ENCODE data around the gene PDIA5. TPM values are rescaled to one million over a fixed set of nuclear protein-coding genes. Genes with fewer than 3 reads are reported as not detected.

PDIA5 gene
- total RNA-seq, 1 experiment from 2014 or later = 31.7 TPM

DNA sequence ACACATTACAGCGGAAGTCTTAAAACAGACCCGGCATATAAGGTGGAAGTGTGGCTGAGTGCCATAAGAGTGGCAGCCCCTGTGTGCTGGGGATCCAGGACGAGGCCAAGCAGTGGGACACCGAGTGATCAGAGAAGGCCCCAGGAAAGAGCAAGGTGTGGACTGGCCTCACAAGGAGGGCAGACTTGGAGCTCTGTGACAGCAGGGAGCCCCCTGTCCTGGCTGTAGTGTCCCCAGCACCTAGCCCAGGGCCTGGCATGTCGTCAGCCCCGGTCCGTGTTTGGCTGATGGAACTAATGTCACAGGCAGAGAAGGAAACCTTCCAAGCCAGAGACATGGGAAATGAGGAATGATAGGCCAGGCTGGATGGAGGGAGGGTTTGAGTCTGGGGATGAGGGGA is 4.8 kb downstream of the PDIA5 start:
- no peak overlapping the region for H3K4me3 ChIP-seq (ENCODE audit: insufficient read depth, low read depth, low read length)

DNA sequence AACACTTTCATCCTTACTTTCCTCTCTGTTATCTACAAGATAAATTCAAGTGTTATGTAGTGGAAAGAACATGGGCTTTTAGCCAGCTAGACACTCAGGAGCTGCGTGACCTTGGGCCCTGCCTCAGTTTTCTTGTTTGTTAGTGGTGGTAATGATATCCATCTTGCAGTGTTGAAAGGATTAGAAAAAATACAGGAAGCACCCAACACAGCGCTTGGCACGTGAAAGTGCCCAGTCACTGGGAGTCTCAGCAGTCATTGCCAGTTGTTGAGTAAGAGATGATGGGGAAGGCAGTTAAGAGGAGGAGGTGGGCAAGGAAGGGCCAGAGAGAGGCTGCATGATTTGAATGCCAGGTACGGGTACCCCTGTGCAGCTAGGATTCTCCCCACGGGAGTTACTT is 5.3 kb downstream of the PDIA5 start:
- Histone ChIP-seq H3K27me3 (ENCODE audit: control insufficient read depth, insufficient read depth, low read length) (peaks cover under 1% of the 10 kb centered on the region; the same call in 1 of the 2 replicates), H3K36me3 (replicated peaks; ENCODE audit: control insufficient read depth, insufficient read depth, low read length) (no peaks in the 10 kb centered on the region), H3K4me3 (ENCODE audit: insufficient read depth, low read depth, low read length) (no peak overlapping the region)
- DNase-seq = no peak

More for the DNA sequence above, 4.8 kb downstream of the PDIA5 start:
- no peak for DNase-seq
- Histone ChIP-seq H3K27me3 (ENCODE audit: control insufficient read depth, insufficient read depth, low read length) (peaks cover 3% of the 10 kb centered on the region), H3K36me3 (replicated peaks; ENCODE audit: control insufficient read depth, insufficient read depth, low read length) (no peaks in the 10 kb centered on the region)

DNA sequence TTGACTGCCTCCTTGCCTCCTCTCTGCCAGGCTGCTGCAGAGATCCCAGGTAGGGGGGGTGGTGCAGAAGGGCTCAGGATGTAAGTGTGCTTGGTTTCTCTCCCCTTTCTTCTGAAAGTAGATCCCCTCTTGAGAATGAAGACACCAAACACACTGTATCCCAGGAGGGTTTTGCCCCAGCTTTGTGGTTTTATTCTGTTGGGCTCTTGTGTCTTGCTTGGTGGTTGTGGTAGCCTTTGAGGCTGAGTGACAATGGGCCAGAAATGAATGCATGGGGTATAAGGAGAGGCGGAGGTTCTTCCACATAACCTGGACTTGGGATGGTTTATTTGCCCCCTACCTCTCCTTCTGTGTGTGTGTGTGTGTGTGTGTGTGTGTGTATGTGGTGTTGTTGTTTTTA is 5.7 kb downstream of the PDIA5 start:
- Histone ChIP-seq H3K27me3 (ENCODE audit: control insufficient read depth, insufficient read depth, low read length) (no peaks in the 10 kb centered on the region), H3K4me3 (ENCODE audit: insufficient read depth, low read depth, low read length) (no peak overlapping the region)

DNA sequence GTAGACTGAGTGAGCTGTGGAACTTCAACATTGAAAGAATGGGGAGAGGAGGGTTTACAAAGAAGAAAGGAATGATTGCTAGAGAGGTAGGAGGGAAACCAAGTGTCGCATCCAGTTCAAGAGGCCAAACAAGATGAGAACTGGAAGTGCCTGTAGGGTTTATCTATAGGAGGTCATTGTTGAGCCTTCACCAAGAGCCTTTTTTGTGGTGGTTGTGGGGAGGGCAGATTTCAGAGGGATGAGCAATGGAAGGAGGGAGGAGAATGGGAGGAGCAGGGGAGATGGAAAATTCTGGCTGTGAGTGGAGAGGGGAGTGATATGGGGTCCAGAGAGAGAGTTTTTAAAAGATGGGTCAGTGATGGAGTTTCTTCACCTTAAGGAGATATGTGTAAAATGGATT is 8.5 kb downstream of the PDIA5 start:
- Histone ChIP-seq H3K27me3 (ENCODE audit: control insufficient read depth, insufficient read depth, low read length) (no peaks in the 10 kb centered on the region), H3K36me3 (replicated peaks; ENCODE audit: control insufficient read depth, insufficient read depth, low read length) (no peaks in the 10 kb centered on the region), H3K4me3 (ENCODE audit: insufficient read depth, low read depth, low read length) (no peak overlapping the region)
- no peak for DNase-seq

More for the DNA sequence above, 5.7 kb downstream of the PDIA5 start:
- no peak for DNase-seq
- H3K36me3 ChIP-seq (replicated peaks; ENCODE audit: control insufficient read depth, insufficient read depth, low read length) = no peaks in the 10 kb centered on the region

DNA sequence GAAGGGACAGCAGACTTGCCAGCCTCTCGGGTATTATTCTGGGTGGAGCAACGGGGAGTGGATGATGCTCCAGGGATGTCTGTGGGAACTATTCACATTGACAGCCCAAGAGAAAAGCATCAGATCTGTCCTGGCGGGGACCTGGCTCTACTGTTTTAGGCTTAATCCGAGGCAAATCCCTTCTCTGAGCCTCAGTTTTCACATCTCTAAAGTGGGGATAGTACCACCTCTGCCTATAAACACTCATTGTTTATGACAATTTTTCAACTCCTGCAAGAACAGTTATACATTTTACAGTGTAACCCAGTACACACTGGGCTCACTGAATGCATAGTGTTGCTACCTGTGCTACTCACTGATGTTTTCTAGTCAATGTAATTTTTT is 9.3 kb downstream of the PDIA5 start:
- Histone ChIP-seq H3K36me3 (replicated peaks; ENCODE audit: control insufficient read depth, insufficient read depth, low read length) (no peaks in the 10 kb centered on the region), H3K4me3 (ENCODE audit: insufficient read depth, low read depth, low read length) (no peak overlapping the region), H3K27me3 (ENCODE audit: control insufficient read depth, insufficient read depth, low read length) (no peaks in the 10 kb centered on the region)
- no peak for DNase-seq

DNA sequence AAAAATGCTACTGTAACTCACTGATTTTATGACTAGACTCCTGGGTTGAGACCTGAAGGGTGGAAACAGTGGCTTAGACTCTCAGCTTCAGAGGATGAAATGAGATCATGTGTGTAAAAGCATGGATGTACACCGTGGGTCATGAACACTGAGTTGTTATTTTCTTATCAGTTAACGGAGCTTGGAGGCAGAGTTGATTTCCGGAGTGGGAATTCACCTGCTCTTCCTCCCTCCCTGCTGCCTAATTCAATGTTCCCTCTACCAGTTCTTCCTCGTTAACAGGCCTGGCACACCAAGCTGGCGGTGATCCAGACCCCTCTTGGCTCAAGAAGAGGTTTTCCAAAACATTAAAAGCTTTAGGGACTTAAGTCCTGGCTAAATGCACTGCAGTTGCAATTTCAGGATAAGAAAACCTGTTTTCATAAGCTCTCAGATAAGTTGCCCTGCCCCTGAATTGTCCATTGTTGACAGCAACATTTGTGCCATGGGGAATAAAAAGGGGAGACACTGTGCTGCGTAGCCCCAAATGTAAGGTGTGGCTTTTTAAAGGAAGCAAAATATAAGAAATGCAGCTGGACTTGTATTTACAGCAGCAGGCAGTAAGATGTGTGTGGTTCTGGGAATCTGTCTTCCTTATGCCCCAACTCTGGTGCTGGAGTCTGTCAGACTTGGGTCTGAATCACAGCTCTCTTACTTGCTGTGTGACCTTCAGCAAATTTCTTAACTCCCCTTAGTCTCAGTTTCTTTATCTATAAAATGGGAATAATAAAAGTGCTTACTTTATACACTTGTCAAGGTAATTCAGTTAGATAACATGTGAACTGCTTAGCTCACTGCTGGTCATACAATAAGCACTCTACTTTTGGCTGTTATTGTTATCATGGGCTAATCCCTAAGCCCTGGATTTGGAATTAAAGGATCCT is 9.9 kb downstream of the PDIA5 start:
- Histone ChIP-seq H3K4me3 (ENCODE audit: insufficient read depth, low read depth, low read length) (no peak overlapping the region), H3K36me3 (replicated peaks; ENCODE audit: control insufficient read depth, insufficient read depth, low read length) (no peaks in the 10 kb centered on the region)

DNA sequence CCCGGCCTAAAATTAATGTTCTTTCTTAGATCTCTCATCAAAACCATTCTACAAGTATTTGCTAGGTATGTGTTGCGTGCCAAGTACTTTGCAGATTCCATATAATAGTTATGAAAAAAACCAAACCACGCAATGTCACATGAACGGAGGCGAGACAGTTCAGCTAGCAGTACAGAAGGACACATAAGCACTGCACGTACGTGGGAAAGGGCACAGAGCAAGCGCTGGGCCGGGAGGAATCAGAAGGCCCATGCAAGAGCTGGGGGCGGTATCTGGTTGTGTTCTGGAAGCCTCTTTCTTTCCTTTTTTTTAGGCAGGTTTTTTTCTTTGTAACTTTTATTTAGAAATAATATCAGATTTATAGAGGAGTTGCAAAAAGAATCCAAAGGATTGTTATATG is 11.3 kb downstream of the PDIA5 start:
- Histone ChIP-seq H3K4me3 (ENCODE audit: insufficient read depth, low read depth, low read length) (no peak overlapping the region), H3K36me3 (replicated peaks; ENCODE audit: control insufficient read depth, insufficient read depth, low read length) (no peaks in the 10 kb centered on the region), H3K27me3 (ENCODE audit: control insufficient read depth, insufficient read depth, low read length) (no peaks in the 10 kb centered on the region)
- no peak for DNase-seq

More for the DNA sequence above, 9.9 kb downstream of the PDIA5 start:
- DNase-seq = no peak
- H3K27me3 ChIP-seq (ENCODE audit: control insufficient read depth, insufficient read depth, low read length) = no peaks in the 10 kb centered on the region

DNA sequence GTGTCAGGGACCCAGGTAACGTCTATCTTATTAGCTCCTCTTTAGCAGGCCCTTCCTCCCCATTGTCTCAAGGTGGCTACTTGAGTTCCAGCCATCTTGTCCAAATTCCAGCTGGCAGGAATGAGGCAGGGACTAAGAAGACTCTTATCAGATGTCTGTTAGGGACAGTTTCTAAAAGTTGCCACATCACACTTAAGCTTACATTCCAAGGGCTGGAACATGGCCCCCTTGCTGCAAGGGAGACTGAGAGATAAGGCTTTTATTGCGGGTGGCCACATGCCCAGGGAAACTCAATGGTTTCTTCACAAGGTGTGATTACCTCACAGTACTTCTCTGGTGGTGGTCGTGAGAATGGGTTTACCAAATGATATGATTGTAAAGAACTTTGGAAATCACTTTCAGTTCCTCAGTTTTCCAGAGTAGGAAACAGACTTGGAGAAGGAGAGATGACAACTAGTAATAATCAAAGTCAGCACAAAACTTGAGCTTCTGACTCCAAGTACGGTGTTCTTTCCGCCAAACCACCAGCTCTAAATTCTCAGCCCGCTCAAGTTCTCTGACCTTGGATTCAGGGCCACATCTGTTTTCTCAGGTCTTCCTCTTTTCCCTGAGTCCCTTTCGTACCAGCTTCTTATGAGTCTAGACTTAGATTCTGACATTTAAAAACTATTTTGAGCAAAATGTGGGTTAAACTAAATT is 14.2 kb downstream of the PDIA5 start:
- no peaks in the 10 kb centered on the region for H3K36me3 ChIP-seq (replicated peaks; ENCODE audit: control insufficient read depth, insufficient read depth, low read length)
- no peaks in the 10 kb centered on the region for H3K27me3 ChIP-seq (ENCODE audit: control insufficient read depth, insufficient read depth, low read length)
- DNase-seq = no peak
- H3K4me3 ChIP-seq (ENCODE audit: insufficient read depth, low read depth, low read length) = no peak overlapping the region

DNA sequence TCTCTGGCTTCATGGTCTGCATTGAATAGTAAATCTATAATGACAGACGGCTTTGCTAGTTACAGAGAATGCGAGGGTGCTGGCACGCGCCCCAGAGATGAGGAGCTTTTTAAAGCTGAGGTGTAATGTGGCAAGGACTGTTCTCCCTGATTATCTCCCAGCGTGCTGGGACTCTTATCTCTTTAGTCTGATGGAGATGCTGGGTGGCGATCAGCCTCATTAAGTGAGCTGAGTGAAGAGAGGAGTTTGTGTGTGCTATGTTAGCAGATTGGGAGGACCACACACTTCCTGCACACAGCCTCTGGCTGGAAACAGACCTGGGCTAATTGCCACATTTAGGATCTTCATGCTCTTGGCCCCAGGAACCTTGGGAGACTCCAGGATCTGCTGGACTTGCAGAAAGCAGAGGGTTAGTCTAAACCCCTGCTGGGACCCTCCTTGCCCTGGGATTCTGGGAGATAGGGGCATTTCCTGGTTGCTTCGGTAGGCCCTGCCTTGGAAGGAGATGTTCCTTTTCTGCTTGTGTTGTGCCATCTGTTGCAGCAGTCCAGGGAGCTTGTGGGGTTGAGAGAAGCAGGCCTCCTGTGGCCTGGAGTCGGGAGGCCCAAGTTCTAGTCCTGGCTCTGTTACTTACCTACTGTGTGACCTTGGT is 15.0 kb downstream of the PDIA5 start:
- no peak for DNase-seq
- no peak overlapping the region for H3K4me3 ChIP-seq (ENCODE audit: insufficient read depth, low read depth, low read length)
- H3K36me3 ChIP-seq (replicated peaks; ENCODE audit: control insufficient read depth, insufficient read depth, low read length) = no peaks in the 10 kb centered on the region
- no peaks in the 10 kb centered on the region for H3K27me3 ChIP-seq (ENCODE audit: control insufficient read depth, insufficient read depth, low read length)

DNA sequence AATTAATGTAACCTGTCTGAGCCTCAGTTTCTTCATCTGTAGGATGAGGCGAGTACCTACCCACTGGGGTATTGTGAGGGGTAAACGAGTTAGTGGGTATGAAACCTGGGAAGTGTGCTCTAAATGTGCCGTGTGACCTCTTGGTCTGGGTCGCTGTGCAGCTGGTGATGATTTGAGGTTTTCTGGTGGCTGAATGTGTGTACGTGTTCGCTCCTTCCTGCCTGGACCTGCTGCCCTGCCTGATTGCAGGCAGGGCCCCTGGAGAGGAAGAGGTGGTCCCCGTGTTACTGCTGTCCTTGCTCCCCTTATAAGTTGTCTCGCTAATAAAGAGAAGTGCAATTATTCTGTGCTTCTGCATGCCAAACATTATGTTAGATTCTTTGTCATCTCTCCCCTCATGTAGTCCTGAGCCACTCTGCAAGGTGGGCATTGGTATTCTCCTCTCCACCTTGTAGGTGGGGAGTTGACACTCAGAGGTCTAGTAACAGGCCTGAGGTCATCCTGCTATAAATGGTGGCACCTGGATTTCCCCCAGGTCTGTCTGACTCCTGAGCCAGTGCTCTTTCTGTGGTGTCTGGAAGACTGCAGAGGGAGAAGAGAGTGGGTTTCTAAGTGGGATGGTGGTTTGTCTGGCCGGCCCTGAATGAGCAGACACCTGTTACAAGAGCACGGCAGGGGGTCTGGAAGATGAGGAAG is 15.7 kb downstream of the PDIA5 start:
- Histone ChIP-seq H3K36me3 (replicated peaks; ENCODE audit: control insufficient read depth, insufficient read depth, low read length) (no peaks in the 10 kb centered on the region), H3K27me3 (ENCODE audit: control insufficient read depth, insufficient read depth, low read length) (no peaks in the 10 kb centered on the region), H3K4me3 (ENCODE audit: insufficient read depth, low read depth, low read length) (no peak overlapping the region)
- no peak for DNase-seq

DNA sequence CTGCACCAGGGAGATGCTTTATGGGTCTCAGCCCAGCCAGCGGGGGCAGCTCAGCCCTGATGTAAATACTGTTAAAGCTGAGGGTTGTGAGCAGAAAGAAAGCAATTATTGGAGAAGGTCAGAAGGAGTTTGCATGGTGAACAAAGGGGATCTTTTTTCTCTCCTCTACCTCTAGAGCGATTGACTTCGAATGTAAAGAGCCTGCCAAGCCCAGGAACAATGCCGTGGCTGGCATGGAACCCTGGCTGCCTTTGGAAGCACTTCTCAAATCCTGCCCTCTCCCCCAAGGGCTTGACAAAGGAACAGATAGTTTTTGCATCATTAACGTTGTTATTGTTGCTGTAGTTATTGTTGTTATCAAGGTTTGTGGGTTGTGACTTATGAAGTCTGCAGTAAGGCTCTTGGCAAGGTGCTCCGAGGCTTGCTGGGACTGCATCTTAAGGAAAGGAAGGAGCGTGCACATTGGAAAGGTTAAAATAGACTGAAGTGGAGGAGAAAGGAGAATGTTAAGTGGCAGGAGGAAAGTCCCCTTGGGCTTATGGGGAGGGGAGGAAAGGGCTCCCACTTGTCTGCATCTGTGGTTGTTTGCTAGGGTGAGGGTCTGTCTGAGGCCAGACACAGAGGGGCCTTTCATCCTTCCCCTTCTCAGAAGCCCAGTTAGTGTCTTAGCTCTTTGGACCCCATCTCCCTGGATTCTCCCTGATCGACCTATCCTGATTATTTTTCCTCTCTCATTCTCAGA is 16.7 kb downstream of the PDIA5 start:
- H3K27me3 ChIP-seq (ENCODE audit: control insufficient read depth, insufficient read depth, low read length) = no peaks in the 10 kb centered on the region
- DNase-seq = no peak
- H3K36me3 ChIP-seq (replicated peaks; ENCODE audit: control insufficient read depth, insufficient read depth, low read length) = no peaks in the 10 kb centered on the region
- no peak overlapping the region for H3K4me3 ChIP-seq (ENCODE audit: insufficient read depth, low read depth, low read length)

DNA sequence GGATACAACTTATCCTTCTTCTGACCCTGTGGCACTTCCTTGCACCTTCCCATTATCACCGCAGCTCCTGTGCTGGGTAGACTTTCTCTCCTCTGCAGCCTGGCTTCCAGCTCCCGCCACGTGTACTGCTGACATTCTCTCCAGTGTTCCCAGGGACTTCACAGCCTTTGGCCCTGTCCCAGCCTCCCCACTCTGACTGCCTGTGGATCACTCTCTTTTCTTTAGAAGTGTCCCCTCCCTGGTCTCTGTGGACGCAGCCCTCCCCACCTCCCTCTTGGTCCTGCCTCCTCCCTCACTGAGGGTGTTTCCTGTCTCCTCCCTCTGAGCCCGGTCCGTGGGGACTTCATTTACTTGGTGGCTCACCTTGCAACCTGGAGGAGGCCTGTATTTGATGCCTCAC is 17.4 kb downstream of the PDIA5 start:
- Histone ChIP-seq H3K27me3 (ENCODE audit: control insufficient read depth, insufficient read depth, low read length) (no peaks in the 10 kb centered on the region), H3K4me3 (ENCODE audit: insufficient read depth, low read depth, low read length) (no peak overlapping the region), H3K36me3 (replicated peaks; ENCODE audit: control insufficient read depth, insufficient read depth, low read length) (no peaks in the 10 kb centered on the region)
- DNase-seq = peak; percentile 53

DNA sequence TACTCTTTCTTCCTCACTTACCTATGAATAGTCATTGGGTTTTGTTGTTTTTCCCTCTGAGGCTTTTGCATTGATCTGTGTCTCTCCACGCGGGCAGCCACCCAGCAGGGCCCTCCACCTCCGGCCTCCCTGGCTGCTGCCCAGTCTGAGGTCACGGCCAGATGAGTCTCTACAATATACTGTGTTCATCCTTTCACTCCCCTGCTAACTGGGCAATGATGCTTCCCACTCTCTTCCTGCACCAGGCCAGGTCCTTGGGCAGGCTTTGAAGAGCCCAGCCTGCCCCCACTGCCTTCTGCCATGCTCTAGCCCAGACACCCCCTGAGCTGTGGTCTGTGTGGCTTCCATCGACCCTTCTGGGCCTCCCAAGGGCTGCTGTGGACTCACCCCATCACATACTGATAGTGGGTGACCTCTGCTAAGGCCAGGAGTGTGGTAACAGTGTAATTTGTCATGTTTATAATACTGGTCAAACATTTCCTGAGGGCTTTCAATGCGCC is 18.0 kb downstream of the PDIA5 start:
- DNase-seq = no peak
- Histone ChIP-seq H3K36me3 (replicated peaks; ENCODE audit: control insufficient read depth, insufficient read depth, low read length) (no peaks in the 10 kb centered on the region), H3K4me3 (ENCODE audit: insufficient read depth, low read depth, low read length) (no peak overlapping the region), H3K27me3 (ENCODE audit: control insufficient read depth, insufficient read depth, low read length) (no peaks in the 10 kb centered on the region)

Measured in H7 (cell line).